ENCODE measurements around the gene GALNTL6.

GALNTL6 gene

GRCh38 chr4:172578712-172579111 lies 765.5 kb downstream of the GALNTL6 start:
- 92% methylated on average over 2 of the region's 3 CpGs; no CpG with 5 or more reads in 1 of the 2 experiments for WGBS, 2 experiments (ENCODE audit: insufficient coverage in 2 of 2)
- no peaks in the 10 kb centered on the region for H3K36me3 ChIP-seq (ENCODE audit: control insufficient read depth, insufficient read depth, low read length)
- no peak overlapping the region for H3K27ac ChIP-seq (ENCODE audit: low read depth, low read length, severe bottlenecking)
- no peaks in the 10 kb centered on the region for H3K4me1 ChIP-seq (ENCODE audit: control insufficient read depth, insufficient read depth, low read length, poor library complexity, severe bottlenecking)
- no peaks in the 10 kb centered on the region for H3K9me3 ChIP-seq (ENCODE audit: control insufficient read depth, low read length)
- H3K4me3 ChIP-seq (ENCODE audit: extremely low read depth, insufficient read depth, low read length, poor library complexity, severe bottlenecking): no peak overlapping the region

- no peak overlapping the region for H3K4me3 ChIP-seq (ENCODE audit: extremely low read depth, insufficient read depth, low read length, poor library complexity, severe bottlenecking)
- 87 to 92% methylated on average over 1 to 2 of the region's 2 CpGs for WGBS, 2 experiments (ENCODE audit: insufficient coverage in 2 of 2)
- H3K9me3 ChIP-seq (ENCODE audit: control insufficient read depth, low read length): no peaks in the 10 kb centered on the region
- no peaks in the 10 kb centered on the region for H3K4me1 ChIP-seq (ENCODE audit: control insufficient read depth, insufficient read depth, low read length, poor library complexity, severe bottlenecking)
- H3K36me3 ChIP-seq (ENCODE audit: control insufficient read depth, insufficient read depth, low read length): no peaks in the 10 kb centered on the region
- no peak overlapping the region for H3K27ac ChIP-seq (ENCODE audit: low read depth, low read length, severe bottlenecking)
These were observed 771.6 kb downstream of the GALNTL6 start for GRCh38 chr4:172584816-172585215.

- no peak overlapping the region for H3K27ac ChIP-seq (ENCODE audit: low read depth, low read length, severe bottlenecking)
- no peaks in the 10 kb centered on the region for H3K36me3 ChIP-seq (ENCODE audit: control insufficient read depth, insufficient read depth, low read length)
- H3K9me3 ChIP-seq (ENCODE audit: control insufficient read depth, low read length): no peaks in the 10 kb centered on the region
- no peaks in the 10 kb centered on the region for H3K4me1 ChIP-seq (ENCODE audit: control insufficient read depth, insufficient read depth, low read length, poor library complexity, severe bottlenecking)
- no peak overlapping the region for H3K4me3 ChIP-seq (ENCODE audit: extremely low read depth, insufficient read depth, low read length, poor library complexity, severe bottlenecking)
- 37 to 46% methylated on average over 2 to 3 of the region's 4 CpGs for WGBS, 2 experiments (ENCODE audit: insufficient coverage in 2 of 2)
These were observed 783.0 kb downstream of the GALNTL6 start for GRCh38 chr4:172596206-172596605.

GRCh38 chr4:172599554-172599953 lies 786.4 kb downstream of the GALNTL6 start:
- Histone ChIP-seq H3K27ac (ENCODE audit: low read depth, low read length, severe bottlenecking) (no peak overlapping the region), H3K36me3 (ENCODE audit: control insufficient read depth, insufficient read depth, low read length) (no peaks in the 10 kb centered on the region), H3K4me1 (ENCODE audit: control insufficient read depth, insufficient read depth, low read length, poor library complexity, severe bottlenecking) (no peaks in the 10 kb centered on the region), H3K9me3 (ENCODE audit: control insufficient read depth, low read length) (no peaks in the 10 kb centered on the region), H3K4me3 (ENCODE audit: extremely low read depth, insufficient read depth, low read length, poor library complexity, severe bottlenecking) (no peak overlapping the region)
- 95% methylated on average over 3 of the region's 4 CpGs; no CpG with 5 or more reads in 1 of the 2 experiments for WGBS, 2 experiments (ENCODE audit: insufficient coverage in 2 of 2)

GRCh38 chr4:172601195-172601594 lies 788.0 kb downstream of the GALNTL6 start:
- Histone ChIP-seq H3K9me3 (ENCODE audit: control insufficient read depth, low read length) (no peaks in the 10 kb centered on the region), H3K27ac (ENCODE audit: low read depth, low read length, severe bottlenecking) (no peak overlapping the region), H3K4me1 (ENCODE audit: control insufficient read depth, insufficient read depth, low read length, poor library complexity, severe bottlenecking) (no peaks in the 10 kb centered on the region), H3K36me3 (ENCODE audit: control insufficient read depth, insufficient read depth, low read length) (no peaks in the 10 kb centered on the region), H3K4me3 (ENCODE audit: extremely low read depth, insufficient read depth, low read length, poor library complexity, severe bottlenecking) (no peak overlapping the region)
- WGBS, 2 experiments (ENCODE audit: insufficient coverage in 2 of 2): 83% methylated on average over 2 of the region's 2 CpGs; no CpG with 5 or more reads in 1 of the 2 experiments

- Histone ChIP-seq H3K36me3 (ENCODE audit: control insufficient read depth, insufficient read depth, low read length) (no peaks in the 10 kb centered on the region), H3K4me3 (ENCODE audit: extremely low read depth, insufficient read depth, low read length, poor library complexity, severe bottlenecking) (no peak overlapping the region), H3K9me3 (ENCODE audit: control insufficient read depth, low read length) (no peaks in the 10 kb centered on the region), H3K27ac (ENCODE audit: low read depth, low read length, severe bottlenecking) (no peak overlapping the region), H3K4me1 (ENCODE audit: control insufficient read depth, insufficient read depth, low read length, poor library complexity, severe bottlenecking) (no peaks in the 10 kb centered on the region)
- 95% methylated on average over 4 to 5 of the region's 5 CpGs for WGBS, 2 experiments (ENCODE audit: insufficient coverage in 2 of 2)
These were observed 806.0 kb downstream of the GALNTL6 start for GRCh38 chr4:172619218-172619617.

GRCh38 chr4:172619798-172620197 lies 806.6 kb downstream of the GALNTL6 start:
- Histone ChIP-seq H3K36me3 (ENCODE audit: control insufficient read depth, insufficient read depth, low read length) (no peaks in the 10 kb centered on the region), H3K9me3 (ENCODE audit: control insufficient read depth, low read length) (no peaks in the 10 kb centered on the region), H3K4me1 (ENCODE audit: control insufficient read depth, insufficient read depth, low read length, poor library complexity, severe bottlenecking) (no peaks in the 10 kb centered on the region), H3K4me3 (ENCODE audit: extremely low read depth, insufficient read depth, low read length, poor library complexity, severe bottlenecking) (no peak overlapping the region), H3K27ac (ENCODE audit: low read depth, low read length, severe bottlenecking) (no peak overlapping the region)
- no CpG with 5 or more reads among the region's 2 CpGs for WGBS, 2 experiments (ENCODE audit: insufficient coverage in 2 of 2)

GRCh38 chr4:172628263-172628662 lies 815.1 kb downstream of the GALNTL6 start:
- Histone ChIP-seq H3K27ac (ENCODE audit: low read depth, low read length, severe bottlenecking) (no peak overlapping the region), H3K9me3 (ENCODE audit: control insufficient read depth, low read length) (no peaks in the 10 kb centered on the region)
- 60% methylated on average over 2 of the region's 3 CpGs; no CpG with 5 or more reads in 1 of the 2 experiments for WGBS, 2 experiments (ENCODE audit: insufficient coverage in 2 of 2)

GRCh38 chr4:172630280-172630679 lies 817.1 kb downstream of the GALNTL6 start:
- Histone ChIP-seq H3K4me1 (ENCODE audit: control insufficient read depth, insufficient read depth, low read length, poor library complexity, severe bottlenecking) (no peaks in the 10 kb centered on the region), H3K36me3 (ENCODE audit: control insufficient read depth, insufficient read depth, low read length) (no peaks in the 10 kb centered on the region), H3K9me3 (ENCODE audit: control insufficient read depth, low read length) (no peaks in the 10 kb centered on the region), H3K27ac (ENCODE audit: low read depth, low read length, severe bottlenecking) (no peak overlapping the region), H3K4me3 (ENCODE audit: extremely low read depth, insufficient read depth, low read length, poor library complexity, severe bottlenecking) (no peak overlapping the region)
- WGBS, 2 experiments (ENCODE audit: insufficient coverage in 2 of 2): 86 to 89% methylated on average over 3 of the region's 3 CpGs

More at GRCh38 chr4:172628263-172628662, 815.1 kb downstream of the GALNTL6 start:
- Histone ChIP-seq H3K36me3 (ENCODE audit: control insufficient read depth, insufficient read depth, low read length) (no peaks in the 10 kb centered on the region), H3K4me3 (ENCODE audit: extremely low read depth, insufficient read depth, low read length, poor library complexity, severe bottlenecking) (no peak overlapping the region), H3K4me1 (ENCODE audit: control insufficient read depth, insufficient read depth, low read length, poor library complexity, severe bottlenecking) (no peaks in the 10 kb centered on the region)

GRCh38 chr4:172631832-172632231 lies 818.6 kb downstream of the GALNTL6 start:
- H3K4me3 ChIP-seq (ENCODE audit: extremely low read depth, insufficient read depth, low read length, poor library complexity, severe bottlenecking): no peak overlapping the region
- no peak overlapping the region for H3K27ac ChIP-seq (ENCODE audit: low read depth, low read length, severe bottlenecking)
- no peaks in the 10 kb centered on the region for H3K36me3 ChIP-seq (ENCODE audit: control insufficient read depth, insufficient read depth, low read length)

GRCh38 chr4:172648471-172648870 lies 835.3 kb downstream of the GALNTL6 start:
- H3K4me1 ChIP-seq (ENCODE audit: control insufficient read depth, insufficient read depth, low read length, poor library complexity, severe bottlenecking): no peaks in the 10 kb centered on the region
- H3K36me3 ChIP-seq (ENCODE audit: control insufficient read depth, insufficient read depth, low read length): no peaks in the 10 kb centered on the region
- no peaks in the 10 kb centered on the region for H3K9me3 ChIP-seq (ENCODE audit: control insufficient read depth, low read length)
- no peak overlapping the region for H3K4me3 ChIP-seq (ENCODE audit: extremely low read depth, insufficient read depth, low read length, poor library complexity, severe bottlenecking)
- H3K27ac ChIP-seq (ENCODE audit: low read depth, low read length, severe bottlenecking): no peak overlapping the region
- WGBS, 2 experiments (ENCODE audit: insufficient coverage in 2 of 2): 90 to 100% methylated on average over 1 of the region's 2 CpGs

More at GRCh38 chr4:172631832-172632231, 818.6 kb downstream of the GALNTL6 start:
- no peaks in the 10 kb centered on the region for H3K9me3 ChIP-seq (ENCODE audit: control insufficient read depth, low read length)
- no peaks in the 10 kb centered on the region for H3K4me1 ChIP-seq (ENCODE audit: control insufficient read depth, insufficient read depth, low read length, poor library complexity, severe bottlenecking)
